ENCODE results near the gene CYB5B. TPM values are rescaled to one million over a fixed set of nuclear protein-coding genes. Genes with fewer than 3 reads are reported as not detected.

CYB5B gene
- total and polyA plus RNA-seq, 2 experiments from 2014 or later = 60.5 to 116 TPM

DNA sequence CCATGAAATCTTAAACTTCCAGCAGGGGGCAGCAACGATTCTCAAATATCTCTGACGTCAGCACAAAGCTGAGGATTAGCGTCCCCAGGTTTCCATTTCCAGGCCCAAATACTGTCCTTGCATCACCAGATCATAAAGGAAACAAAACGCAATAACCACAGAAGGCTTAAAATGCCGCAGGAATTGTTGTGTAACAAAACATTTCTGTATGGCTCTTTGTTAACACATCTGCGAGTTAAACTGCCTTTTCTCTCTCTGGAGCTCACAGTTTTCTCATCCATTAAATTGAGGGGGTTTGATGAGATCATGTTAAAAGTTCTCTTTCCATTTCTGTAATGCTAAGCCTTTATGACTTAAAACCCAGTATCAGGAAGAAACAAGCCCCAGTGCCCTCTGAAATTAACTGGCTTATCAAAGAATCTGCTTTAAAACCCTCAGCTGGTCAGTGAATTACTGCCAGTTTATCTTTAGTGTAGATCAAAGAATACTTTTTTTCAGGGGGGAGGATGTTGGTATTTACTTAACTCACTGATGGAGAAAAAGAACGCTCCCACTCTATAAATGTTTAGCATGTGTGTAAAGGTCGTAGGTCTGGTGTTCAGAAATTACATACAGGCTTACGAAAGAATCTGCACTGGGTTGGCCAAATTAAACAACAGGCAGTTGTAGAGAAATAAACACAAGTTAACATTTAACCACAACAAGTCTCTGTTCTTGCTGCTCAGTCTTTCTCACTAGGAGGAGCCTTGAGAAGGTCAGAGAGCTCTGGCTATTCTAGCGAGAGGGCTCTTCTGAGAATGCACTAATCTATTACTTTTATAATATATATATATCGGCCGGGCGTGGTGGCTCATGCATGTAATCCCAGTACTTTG is 28.0 kb upstream of the CYB5B start:
- 18% methylated on average over 13 of the region's 13 CpGs for WGBS (ENCODE audit: low lambda C conversion rate, missing lambda C conversion rate)
- Histone ChIP-seq H3K27me3 (no peaks in the 10 kb centered on the region), H3K79me2 (no peaks in the 10 kb centered on the region), H4K20me1 (ENCODE audit: insufficient read depth, poor library complexity, severe bottlenecking) (no peaks in the 10 kb centered on the region), H3K4me2 (peak overlapping the region; percentile 64), H3K36me3 (replicated peaks; ENCODE audit: insufficient read depth, low read depth) (no peaks in the 10 kb centered on the region), H3K9me3 (ENCODE audit: low read depth) (no peaks in the 10 kb centered on the region), H3K4me1 (ENCODE audit: insufficient read depth) (peaks cover 15% of the 10 kb centered on the region), H2AFZ (peak overlapping the region; percentile 51), H3K9me2 (replicated peaks; ENCODE audit: insufficient read depth) (no peaks in the 10 kb centered on the region), H3K4me3 (no peak overlapping the region), H3K27ac (peak overlapping the region; percentile 93)
- TF ChIP-seq EZH2phosphoT487 (IDR thresholded peaks at IDR 0.05; ENCODE audit: low read depth, severe bottlenecking, unreplicated experiment) (no peak), CTCF (IDR thresholded peaks at IDR 0.05; ENCODE audit: poor library complexity) (peak; percentile 74)
- DNase-seq (ENCODE audit: low spot score) = peak; percentile 95

- Histone ChIP-seq H3K27me3 (no peaks in the 10 kb centered on the region), H2AFZ (peak overlapping the region; percentile 10), H3K9me2 (replicated peaks; ENCODE audit: insufficient read depth) (no peaks in the 10 kb centered on the region), H3K27ac (peak overlapping the region; percentile 93), H3K9me3 (ENCODE audit: low read depth) (no peaks in the 10 kb centered on the region), H3K36me3 (replicated peaks; ENCODE audit: insufficient read depth, low read depth) (no peaks in the 10 kb centered on the region), H3K4me1 (ENCODE audit: insufficient read depth) (peaks cover 15% of the 10 kb centered on the region), H3K4me3 (no peak overlapping the region), H3K4me2 (peak overlapping the region; percentile 64), H3K79me2 (no peaks in the 10 kb centered on the region), H4K20me1 (ENCODE audit: insufficient read depth, poor library complexity, severe bottlenecking) (no peaks in the 10 kb centered on the region)
- peak; percentile 79 for DNase-seq (ENCODE audit: low spot score)
- 51% methylated on average over 6 of the region's 6 CpGs for WGBS (ENCODE audit: low lambda C conversion rate, missing lambda C conversion rate)
- TF ChIP-seq EZH2 (IDR thresholded peaks at IDR 0.05; ENCODE audit: borderline replicate concordance) (no peak), CTCF (IDR thresholded peaks at IDR 0.05; ENCODE audit: poor library complexity) (peak; percentile 59), EZH2phosphoT487 (IDR thresholded peaks at IDR 0.05; ENCODE audit: low read depth, severe bottlenecking, unreplicated experiment) (no peak)
Measured at GRCh38 chr16:69397821-69398521, 26.4 kb upstream of the CYB5B start.

- H3K27me3 ChIP-seq = no peaks in the 10 kb centered on the region
- no peaks in the 10 kb centered on the region for H4K20me1 ChIP-seq (ENCODE audit: insufficient read depth, poor library complexity, severe bottlenecking)
- peaks cover 23% of the 10 kb centered on the region for H3K4me1 ChIP-seq (ENCODE audit: insufficient read depth)
- WGBS (ENCODE audit: low lambda C conversion rate, missing lambda C conversion rate) = 68% methylated on average over 3 of the region's 3 CpGs
- H3K4me3 ChIP-seq = no peak overlapping the region
- TF ChIP-seq EZH2phosphoT487 (IDR thresholded peaks at IDR 0.05; ENCODE audit: low read depth, severe bottlenecking, unreplicated experiment) = no peak
- no peak for TF ChIP-seq CTCF (IDR thresholded peaks at IDR 0.05; ENCODE audit: poor library complexity)
- no peak for TF ChIP-seq EZH2 (IDR thresholded peaks at IDR 0.05; ENCODE audit: borderline replicate concordance)
- no peaks in the 10 kb centered on the region for H3K79me2 ChIP-seq
- no peaks in the 10 kb centered on the region for H3K36me3 ChIP-seq (replicated peaks; ENCODE audit: insufficient read depth, low read depth)
- no peak overlapping the region for H2AFZ ChIP-seq
- H3K27ac ChIP-seq = no peak overlapping the region
- no peaks in the 10 kb centered on the region for H3K9me2 ChIP-seq (replicated peaks; ENCODE audit: insufficient read depth)
- no peak for DNase-seq (ENCODE audit: low spot score)
- no peaks in the 10 kb centered on the region for H3K9me3 ChIP-seq (ENCODE audit: low read depth)
- no peak overlapping the region for H3K4me2 ChIP-seq
Measured at GRCh38 chr16:69399361-69399760, 25.1 kb upstream of the CYB5B start.
